GM13976 (cell line): ENCODE measurements around the gene POT1.

Experiments used
- DNase-seq: peaks from one replicate; pipeline ENCODE4 v3.0.0; 2012; ENCODE audit warnings: low spot score
- CTCF ChIP-seq: IDR thresholded peaks from 2 replicates; pipeline ENCODE4 v1.5.1; 2012; ENCODE audit warnings: borderline replicate concordance, mild to moderate bottlenecking; ENCODE audit not compliant: insufficient read depth; ENCODE audit errors: extremely low read depth, missing control alignments, control extremely low read depth
- in situ Hi-C: fragments of 300-500 bp; cut with MboI; formaldehyde crosslinking; loops from one replicate; pipeline ENCODE4 v1.12.0; 2022; ENCODE audit warnings: low sequenced_read_pairs, mixed read lengths, inconsistent platforms; ENCODE audit not compliant: unreplicated experiment

The POT1 gene

GRCh38 chr7:124836173-124836572 is 93.5 kb downstream of the POT1 start:
- no peak for TF ChIP-seq CTCF
- DNase-seq, result no peak
- in situ Hi-C loops, result no loop called here

GRCh38 chr7:124818807-124819206 is 110.8 kb downstream of the POT1 start:
- in situ Hi-C loops, result no loop called here
- no peak for DNase-seq
- no peak for TF ChIP-seq CTCF

- DNase-seq, result no peak
- in situ Hi-C loops, result no loop called here
- TF ChIP-seq CTCF, result no peak
Observed at GRCh38 chr7:124813994-124814798, 115.4 kb downstream of the POT1 start.

GRCh38 chr7:124812764-124813163 is 116.9 kb downstream of the POT1 start:
- in situ Hi-C loops, result no loop called here
- DNase-seq, result no peak
- TF ChIP-seq CTCF, result no peak

GRCh38 chr7:124811341-124811740 is 118.3 kb downstream of the POT1 start:
- TF ChIP-seq CTCF, result no peak
- in situ Hi-C loops, result no loop called here
- DNase-seq, result no peak

GRCh38 chr7:124810605-124811004 is 119.0 kb downstream of the POT1 start:
- in situ Hi-C loops, result no loop called here
- TF ChIP-seq CTCF, result no peak
- DNase-seq, result no peak

GRCh38 chr7:124808206-124808605 is 121.4 kb downstream of the POT1 start:
- DNase-seq, result no peak
- in situ Hi-C loops, result no loop called here
- no peak for TF ChIP-seq CTCF
